HAP-1 (cell line): ENCODE measurements around the gene C18orf63.
"Not testable (repeated sequence)": the region's sequence is repeated elsewhere in the genome, so short reads cannot be mapped to it uniquely, and the experiment has no call there.

Experiments
- DNase-seq, 2 experiments: peaks; one replicate each; pipeline ENCODE4 v3.0.0-alpha.2; 2016 to 2020; ENCODE audit warnings: low spot score in 2 of 2
- H3K27me3 ChIP-seq: fragments of 250-450 bp; sonication (Bioruptor Pico); 2 replicates; pipeline ENCODE4 v1.5.1; 2020; ENCODE audit warnings: low read depth, mild to moderate bottlenecking, moderate library complexity
- H3K36me3 ChIP-seq: fragments of 250-450 bp; sonication (Bioruptor Pico); replicated peaks from 2 replicates; pipeline ENCODE4 v1.5.1; 2020; ENCODE audit warnings: mild to moderate bottlenecking
- H3K4me1 ChIP-seq: fragments of 250-450 bp; sonication (Bioruptor Pico); 2 replicates; pipeline ENCODE4 v1.5.1; 2020; ENCODE audit warnings: mild to moderate bottlenecking
- H3K4me3 ChIP-seq: fragments of 250-450 bp; sonication (Bioruptor Pico); 2 replicates; pipeline ENCODE4 v1.5.1; 2020; ENCODE audit warnings: mild to moderate bottlenecking, moderate library complexity
- H3K9me3 ChIP-seq: fragments of 250-450 bp; sonication (Bioruptor Pico); 2 replicates; pipeline ENCODE4 v1.5.1; 2020; ENCODE audit warnings: mild to moderate bottlenecking, moderate library complexity
- in situ Hi-C: fragments of 300-500 bp; cut with MboI; formaldehyde crosslinking; loops from 3 replicates; pipeline ENCODE4 v1.14.3; 2020; ENCODE audit warnings: low sequenced_read_pairs, inconsistent platforms, mixed read lengths

C18orf63 gene

DNA sequence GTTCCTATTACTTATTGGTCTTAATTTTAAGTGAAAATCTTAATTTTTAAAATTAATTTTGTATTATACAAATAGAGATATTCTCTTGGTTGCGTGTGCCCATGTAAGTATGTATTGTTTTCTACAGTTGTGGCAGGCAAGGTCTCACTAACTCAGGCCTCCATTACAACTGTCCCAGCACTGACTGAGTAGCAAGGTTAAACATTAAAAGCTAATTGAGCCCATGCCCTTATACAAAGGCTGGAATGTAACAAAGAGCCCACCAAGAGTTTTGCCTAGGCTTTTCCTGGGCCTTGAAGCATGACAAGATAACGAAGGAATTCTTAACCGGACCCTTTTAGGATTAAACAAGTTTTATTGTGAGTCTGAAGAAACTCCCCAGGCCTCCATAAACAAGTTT is 11.2 kb downstream of the C18orf63 start:
- in situ Hi-C loops = loop anchor here (25.0 kb wide), 2 partner anchors 289 to 1564 kb away; no protein-coding TSS in a partner anchor
- not testable (repeated sequence) for H3K27me3 ChIP-seq, H3K9me3 ChIP-seq, H3K4me1 ChIP-seq, DNase-seq, H3K4me3 ChIP-seq, H3K36me3 ChIP-seq

DNA sequence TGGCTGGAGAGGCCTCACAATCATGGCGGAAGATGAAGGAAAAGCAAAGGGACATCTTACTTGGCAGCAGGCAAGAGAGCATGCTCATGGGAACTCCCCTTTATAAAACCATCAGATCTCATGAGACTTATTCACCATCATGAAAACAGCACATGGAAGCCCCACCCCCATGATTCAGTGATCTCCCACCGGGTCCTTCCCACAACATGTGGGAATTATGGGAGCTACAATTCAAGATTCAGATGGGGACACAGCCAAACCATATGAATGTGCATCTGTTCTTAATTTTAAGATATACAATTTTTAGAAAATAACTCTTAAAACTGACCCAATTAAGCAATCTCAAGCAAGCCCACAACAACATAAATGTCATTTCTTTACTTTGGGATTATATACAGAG is 12.6 kb downstream of the C18orf63 start:
- DNase-seq = no peak
- in situ Hi-C loops = loop anchor here (25.0 kb wide), 2 partner anchors 291 to 1566 kb away; no protein-coding TSS in a partner anchor
- no peaks in the 10 kb centered on the region for H3K9me3 ChIP-seq
- H3K4me3 ChIP-seq = no peak overlapping the region
- no peaks in the 10 kb centered on the region for H3K36me3 ChIP-seq
- no peaks in the 10 kb centered on the region for H3K4me1 ChIP-seq
- H3K27me3 ChIP-seq = no peaks in the 10 kb centered on the region

GRCh38 chr18:74329688-74330205 is 14.1 kb downstream of the C18orf63 start:
- in situ Hi-C loops = loop anchor here (25.0 kb wide), 2 partner anchors 292 to 1567 kb away; no protein-coding TSS in a partner anchor
- Histone ChIP-seq H3K4me1 (no peaks in the 10 kb centered on the region), H3K27me3 (no peaks in the 10 kb centered on the region), H3K36me3 (no peaks in the 10 kb centered on the region), H3K9me3 (no peaks in the 10 kb centered on the region), H3K4me3 (no peak overlapping the region)
- no peak for DNase-seq

DNA sequence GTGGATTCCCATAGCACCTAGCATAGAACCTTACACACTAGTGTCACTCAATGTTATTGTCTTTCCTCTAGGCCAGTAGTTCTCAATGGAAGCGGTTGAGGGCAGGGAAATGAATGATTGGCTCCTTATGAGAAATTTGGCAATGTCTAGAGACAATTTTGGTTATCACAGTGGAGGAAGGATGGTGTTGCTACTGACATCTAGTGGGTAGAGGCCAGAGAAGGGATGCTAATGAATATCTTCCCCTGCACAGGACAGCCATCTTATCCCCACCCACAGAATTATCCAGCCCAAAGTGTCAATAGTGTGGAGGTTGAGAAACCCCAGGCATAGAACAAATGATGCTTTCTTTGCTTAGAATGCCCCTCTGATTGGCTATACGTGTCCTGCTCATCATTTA is 15.8 kb downstream of the C18orf63 start:
- no peaks in the 10 kb centered on the region for H3K4me1 ChIP-seq
- no peaks in the 10 kb centered on the region for H3K36me3 ChIP-seq
- in situ Hi-C loops = loop anchor here (25.0 kb wide), 2 partner anchors 294 to 1569 kb away; no protein-coding TSS in a partner anchor
- DNase-seq = no peak
- H3K27me3 ChIP-seq = no peaks in the 10 kb centered on the region
- no peak overlapping the region for H3K4me3 ChIP-seq
- no peaks in the 10 kb centered on the region for H3K9me3 ChIP-seq

DNA sequence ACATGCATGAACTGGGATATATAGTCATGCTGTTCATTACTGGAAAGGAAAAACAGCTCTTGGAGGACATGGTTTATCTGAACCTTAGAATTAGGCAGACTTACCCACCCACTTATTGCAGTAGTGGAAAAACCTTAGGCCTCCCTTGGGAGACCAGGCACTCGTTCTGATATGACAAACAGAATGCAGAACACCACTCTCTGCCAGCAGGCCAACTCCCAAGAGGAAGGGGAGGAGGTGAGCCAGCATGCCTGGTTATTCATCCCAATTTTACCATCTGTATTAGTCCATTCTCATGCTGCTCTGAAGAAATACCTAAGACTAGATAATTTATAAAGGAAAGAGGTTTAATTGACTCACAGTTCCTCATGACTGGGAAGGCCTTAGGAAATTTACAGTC is 17.5 kb downstream of the C18orf63 start:
- Histone ChIP-seq H3K4me3 (no peak overlapping the region), H3K36me3 (no peaks in the 10 kb centered on the region), H3K4me1 (no peaks in the 10 kb centered on the region), H3K27me3 (no peaks in the 10 kb centered on the region), H3K9me3 (no peaks in the 10 kb centered on the region)
- no peak for DNase-seq
- in situ Hi-C loops = loop anchor here (25.0 kb wide), 2 partner anchors 296 to 1571 kb away; no protein-coding TSS in a partner anchor

DNA sequence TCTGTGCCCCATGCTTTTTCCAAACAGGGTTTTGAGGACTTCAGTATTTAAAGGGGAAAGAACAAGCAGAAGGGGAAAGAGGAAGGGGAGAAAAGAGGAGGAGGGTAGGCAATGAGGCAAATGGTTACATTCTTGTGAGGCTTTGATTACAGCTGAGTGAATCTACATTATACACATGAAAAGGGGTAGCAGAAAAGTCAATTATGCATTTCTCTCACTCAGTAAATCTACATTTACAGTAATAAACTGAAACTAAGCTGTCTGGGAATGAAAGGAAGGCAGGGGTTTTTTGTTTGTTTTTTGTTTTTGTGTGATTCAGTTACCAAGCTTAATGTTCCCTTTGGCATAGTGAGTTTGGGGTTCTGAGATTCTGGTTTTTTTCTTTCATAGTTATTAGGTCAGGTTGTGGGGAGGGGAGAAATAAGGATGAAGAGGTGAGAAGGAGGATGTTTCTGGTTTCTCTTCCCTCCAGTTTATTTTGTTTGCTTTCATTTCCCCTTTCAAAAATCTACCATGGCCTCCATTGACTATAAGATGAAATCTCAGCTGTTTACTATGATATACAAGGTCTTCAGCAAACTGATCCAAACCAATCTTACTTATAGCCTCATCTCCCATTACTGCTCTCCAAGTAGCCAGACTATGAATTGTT is 18.7 kb downstream of the C18orf63 start:
- Histone ChIP-seq H3K27me3 (no peaks in the 10 kb centered on the region), H3K4me1 (no peaks in the 10 kb centered on the region), H3K9me3 (no peaks in the 10 kb centered on the region), H3K4me3 (no peak overlapping the region), H3K36me3 (no peaks in the 10 kb centered on the region)
- in situ Hi-C loops = loop anchor here (25.0 kb wide), 2 partner anchors 297 to 1572 kb away; no protein-coding TSS in a partner anchor
- no peak for DNase-seq

- DNase-seq = no peak
- in situ Hi-C loops = loop anchor here (25.0 kb wide), 2 partner anchors 299 to 1574 kb away; no protein-coding TSS in a partner anchor
- Histone ChIP-seq H3K27me3 (no peaks in the 10 kb centered on the region), H3K4me1 (no peaks in the 10 kb centered on the region), H3K4me3 (no peak overlapping the region), H3K36me3 (no peaks in the 10 kb centered on the region), H3K9me3 (no peaks in the 10 kb centered on the region)
These were observed 21.0 kb downstream of the C18orf63 start for GRCh38 chr18:74336656-74337055.

DNA sequence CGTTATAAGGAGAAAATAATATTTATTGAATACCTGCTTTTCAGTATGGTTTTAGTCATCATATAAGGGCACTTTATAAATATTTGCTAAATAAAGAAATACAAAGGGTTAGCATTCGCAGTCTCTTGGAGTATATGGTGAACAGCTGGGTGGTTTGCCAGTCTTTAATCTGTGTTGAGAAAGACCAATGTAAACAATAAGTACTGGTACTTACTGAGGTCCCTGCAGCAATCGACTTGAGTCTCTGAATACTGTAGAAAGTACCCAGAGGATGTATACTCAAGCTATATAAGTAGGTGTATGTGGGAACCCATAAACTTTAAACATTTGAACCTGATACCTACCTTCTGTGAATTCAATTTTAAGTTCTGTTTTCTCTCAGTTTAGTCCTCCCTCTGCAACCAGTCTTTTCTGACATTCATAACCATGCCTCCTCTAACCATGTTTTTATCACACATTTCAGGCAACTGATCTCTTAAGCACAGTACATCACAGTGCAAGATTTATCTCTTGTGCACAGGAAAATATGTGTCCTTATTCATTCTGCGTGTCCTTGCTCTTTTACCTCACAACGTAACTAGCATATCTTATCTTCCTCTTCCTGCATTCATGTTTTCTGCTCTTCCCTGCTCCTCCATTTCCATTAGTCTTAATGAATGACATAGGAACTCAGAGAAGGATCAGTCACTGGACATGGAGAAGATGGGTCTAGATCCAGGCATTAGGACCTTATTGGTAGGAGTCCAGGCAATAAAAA is 21.7 kb downstream of the C18orf63 start:
- no peak overlapping the region for H3K4me3 ChIP-seq
- DNase-seq = no peak
- no peaks in the 10 kb centered on the region for H3K9me3 ChIP-seq
- no peaks in the 10 kb centered on the region for H3K36me3 ChIP-seq
- in situ Hi-C loops = loop anchor here (25.0 kb wide), 2 partner anchors 300 to 1575 kb away; no protein-coding TSS in a partner anchor
- H3K4me1 ChIP-seq = no peaks in the 10 kb centered on the region
- H3K27me3 ChIP-seq = no peaks in the 10 kb centered on the region

GRCh38 chr18:74337912-74338309 is 22.3 kb downstream of the C18orf63 start:
- in situ Hi-C loops = loop anchor here (25.0 kb wide), 2 partner anchors 301 to 1576 kb away; no protein-coding TSS in a partner anchor
- Histone ChIP-seq H3K4me3 (no peak overlapping the region), H3K4me1 (no peaks in the 10 kb centered on the region), H3K27me3 (no peaks in the 10 kb centered on the region), H3K9me3 (no peaks in the 10 kb centered on the region), H3K36me3 (no peaks in the 10 kb centered on the region)
- no peak for DNase-seq

DNA sequence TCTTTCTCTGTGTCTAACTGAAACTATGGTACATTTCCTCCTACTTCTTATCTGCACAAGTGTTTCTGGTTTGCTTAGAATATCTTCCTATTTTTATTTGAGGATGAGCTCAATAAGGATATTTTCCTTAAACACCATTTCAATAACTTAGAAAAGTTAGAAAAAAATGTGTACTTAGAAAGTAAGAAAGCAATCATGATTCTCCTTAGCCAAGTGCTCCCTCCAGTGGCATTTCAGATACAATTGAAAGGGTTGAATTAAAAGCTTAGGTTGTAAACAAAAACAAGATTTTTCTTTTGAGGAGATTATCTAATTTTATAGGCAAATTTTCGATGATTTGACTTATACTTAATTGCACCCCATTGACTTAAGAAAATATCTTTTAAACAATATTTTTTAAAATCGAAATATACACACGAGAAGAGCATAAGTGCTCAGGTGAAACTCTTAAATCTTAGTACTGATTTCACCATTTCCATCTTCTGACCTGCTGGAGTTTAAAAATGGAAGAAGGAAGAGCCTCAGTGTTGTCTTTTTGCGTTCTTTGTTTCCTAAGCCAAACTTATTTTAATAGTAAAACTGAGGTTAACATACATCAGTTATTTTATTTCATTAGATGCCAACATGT is 26.9 kb downstream of the C18orf63 start:
- in situ Hi-C loops = loop anchor here (25.0 kb wide), 2 partner anchors 305 to 1580 kb away; no protein-coding TSS in a partner anchor
- Histone ChIP-seq H3K27me3 (no peaks in the 10 kb centered on the region), H3K4me1 (no peaks in the 10 kb centered on the region), H3K9me3 (no peaks in the 10 kb centered on the region), H3K36me3 (no peaks in the 10 kb centered on the region), H3K4me3 (no peak overlapping the region)
- DNase-seq = peak; percentile 16

DNA sequence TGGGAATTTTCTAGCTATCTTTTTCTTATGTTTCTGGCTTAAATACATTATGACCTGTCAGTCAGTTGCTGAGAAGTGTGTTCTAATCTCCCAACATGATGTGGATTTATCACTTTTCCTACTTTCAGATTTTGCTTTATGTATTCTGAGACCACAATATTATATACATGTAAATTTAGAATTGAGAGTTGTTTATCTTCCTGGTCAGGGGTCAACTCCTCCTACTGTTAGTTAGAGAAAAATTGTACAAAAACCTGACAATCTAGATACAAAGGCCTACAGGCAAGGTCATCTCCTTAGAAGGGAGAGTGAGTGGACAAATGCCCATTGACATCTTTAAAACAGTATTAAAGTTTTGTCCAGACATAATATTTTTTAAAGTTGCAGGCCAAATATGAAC is 30.6 kb downstream of the C18orf63 start:
- in situ Hi-C loops = loop anchor here (25.0 kb wide), 2 partner anchors 309 to 1584 kb away; no protein-coding TSS in a partner anchor
- DNase-seq = no peak
- Histone ChIP-seq H3K27me3 (no peaks in the 10 kb centered on the region), H3K36me3 (no peaks in the 10 kb centered on the region), H3K9me3 (no peaks in the 10 kb centered on the region), H3K4me1 (no peaks in the 10 kb centered on the region), H3K4me3 (no peak overlapping the region)

GRCh38 chr18:74348581-74348980 is 32.9 kb downstream of the C18orf63 start:
- no peak for DNase-seq
- in situ Hi-C loops = loop anchor here (25.0 kb wide), 2 partner anchors 311 to 1586 kb away; no protein-coding TSS in a partner anchor

DNA sequence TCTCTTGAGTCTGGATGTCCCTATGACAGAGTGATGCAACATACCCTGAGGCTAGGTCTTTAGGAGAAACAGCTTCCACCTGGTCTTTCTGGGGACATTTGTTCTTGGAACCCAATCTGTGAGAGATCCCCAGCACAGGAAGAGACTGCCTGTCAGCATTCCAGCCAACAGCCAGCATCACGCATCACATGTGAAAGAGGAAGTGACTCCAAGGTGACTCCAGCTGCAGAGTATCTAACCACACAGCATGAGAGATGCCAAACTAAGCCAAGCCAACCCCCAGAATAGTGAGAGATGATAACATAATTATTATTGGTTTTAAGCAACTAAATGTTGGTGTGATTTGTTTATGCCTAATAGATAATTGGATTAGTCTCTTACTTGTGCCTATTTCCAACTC is 35.7 kb downstream of the C18orf63 start:
- Histone ChIP-seq H3K36me3 (no peaks in the 10 kb centered on the region), H3K27me3 (peaks cover 8% of the 10 kb centered on the region; the same call in 1 of the 2 replicates), H3K4me1 (no peaks in the 10 kb centered on the region), H3K4me3 (no peak overlapping the region), H3K9me3 (no peaks in the 10 kb centered on the region)
- DNase-seq = no peak
- in situ Hi-C loops = no loop called here

More at GRCh38 chr18:74348581-74348980, 32.9 kb downstream of the C18orf63 start:
- Histone ChIP-seq H3K4me3 (no peak overlapping the region), H3K27me3 (no peaks in the 10 kb centered on the region; the same call in 1 of the 2 replicates), H3K9me3 (no peaks in the 10 kb centered on the region), H3K4me1 (no peaks in the 10 kb centered on the region), H3K36me3 (no peaks in the 10 kb centered on the region)
